ENCODE data around the gene ANKRD63. TPM values are rescaled to one million over a fixed set of nuclear protein-coding genes. Genes with fewer than 3 reads are reported as not detected.

Gene ANKRD63
- total and polyA plus RNA-seq, 4 experiments from 2014 or later: not detected

- intact Hi-C loops (cut with micrococcal nuclease): no loop called here
- ChIA-PET CTCF (ENCODE audit: partially characterized antibody) (interaction anchor here (1.6 to 7.1 kb wide), 3 partner anchors 23 to 51 kb away, joined by 7 to 57 read pairs (median 39); partner anchors contain the start of gene PLCB2), POLR2A (ENCODE audit: partially characterized antibody) (interaction anchor here (1.0 to 1.6 kb wide), 3 partner anchors 10 to 22 kb away, joined by 3 to 7 read pairs (median 4); partner anchors contain the start of gene PLCB2)
These were observed 3.9 kb upstream of the ANKRD63 start for GRCh38 chr15:40286794-40287193.

GRCh38 chr15:40286061-40286532 is 3.2 kb upstream of the ANKRD63 start:
- H3K4me3 ChIP-seq (ENCODE audit: low read length in 2 of 2): no peak overlapping the region
- POLR2A ChIA-PET (ENCODE audit: partially characterized antibody): interaction anchor here (5.3 kb wide), 1 partner anchor 22 kb away, joined by 67 read pairs; the partner anchor contains the start of gene PLCB2
- H3K27me3 ChIP-seq (ENCODE audit: insufficient read depth, low read length): peaks cover under 1% of the 10 kb centered on the region
- H3K4me1 ChIP-seq (ENCODE audit: insufficient read depth, low read length): peaks cover 8% of the 10 kb centered on the region
- no peak for DNase-seq
- Mint-ChIP-seq H3K36me3 (peaks cover 10 to 25% of the 10 kb centered on the region in 2 donors), H3K4me1 (peaks cover 0 to 6% (median 0%) of the 10 kb centered on the region in 4 donors), H3K27ac (no peak overlapping the region), H3K9me3 (peaks cover 0 to 2% (median 0%) of the 10 kb centered on the region in 8 donors), H3K27me3 (peaks cover 1 to 2% of the 10 kb centered on the region in 2 donors), H3K4me3 (no peak overlapping the region)
- H3K9me3 ChIP-seq (ENCODE audit: control insufficient read depth in 1 of 2, low read length in 2 of 2): no peaks in the 10 kb centered on the region
- H3K36me3 ChIP-seq (ENCODE audit: insufficient read depth, low read length): peaks cover 9% of the 10 kb centered on the region
- intact Hi-C loops (cut with micrococcal nuclease): no loop called here
- H3K27ac ChIP-seq (ENCODE audit: low read depth, low read length): no peak overlapping the region
- CTCF ChIA-PET (ENCODE audit: partially characterized antibody): interaction anchor here (1.0 to 5.2 kb wide), 5 partner anchors 12 to 126 kb away, joined by 3 to 94 read pairs (median 11); partner anchors contain the start of gene PLCB2

More at GRCh38 chr15:40286794-40287193, 3.9 kb upstream of the ANKRD63 start:
- H3K4me3 ChIP-seq (ENCODE audit: low read length in 2 of 2): no peak overlapping the region
- no peaks in the 10 kb centered on the region for H3K27me3 ChIP-seq (ENCODE audit: insufficient read depth, low read length)
- DNase-seq: no peak
- Mint-ChIP-seq H3K9me3 (peaks cover 0 to 2% (median 0%) of the 10 kb centered on the region in 8 donors), H3K36me3 (peaks cover 10 to 25% of the 10 kb centered on the region in 2 donors), H3K27ac (no peak overlapping the region), H3K27me3 (no peaks in the 10 kb centered on the region), H3K4me1 (peaks cover 0 to 5% (median 0%) of the 10 kb centered on the region in 4 donors), H3K4me3 (no peak overlapping the region)
- H3K4me1 ChIP-seq (ENCODE audit: insufficient read depth, low read length): peaks cover 8% of the 10 kb centered on the region
- H3K27ac ChIP-seq (ENCODE audit: low read depth, low read length): no peak overlapping the region
- no peaks in the 10 kb centered on the region for H3K9me3 ChIP-seq (ENCODE audit: control insufficient read depth in 1 of 2, low read length in 2 of 2)
- peaks cover 10% of the 10 kb centered on the region for H3K36me3 ChIP-seq (ENCODE audit: insufficient read depth, low read length)

- Mint-ChIP-seq H3K9me3 (peaks cover 0 to 2% (median 0%) of the 10 kb centered on the region in 8 donors), H3K27ac (peak overlapping the region in 2 of 7 donors; percentile 21 to 42), H3K4me1 (peaks cover 0 to 9% (median 0%) of the 10 kb centered on the region in 4 donors), H3K36me3 (peaks cover 10 to 25% of the 10 kb centered on the region in 2 donors), H3K4me3 (peak overlapping the region in 1 of 8 donors; percentile 49), H3K27me3 (peaks cover 4% of the 10 kb centered on the region in 2 donors)
- Histone ChIP-seq H3K27ac (ENCODE audit: low read depth, low read length) (no peak overlapping the region), H3K27me3 (ENCODE audit: insufficient read depth, low read length) (peaks cover 6% of the 10 kb centered on the region), H3K4me1 (ENCODE audit: insufficient read depth, low read length) (peaks cover 8% of the 10 kb centered on the region), H3K9me3 (ENCODE audit: control insufficient read depth in 1 of 2, low read length in 2 of 2) (no peaks in the 10 kb centered on the region), H3K4me3 (ENCODE audit: low read length in 2 of 2) (no peak overlapping the region), H3K36me3 (ENCODE audit: insufficient read depth, low read length) (peaks cover 9% of the 10 kb centered on the region)
- ChIA-PET CTCF (ENCODE audit: partially characterized antibody) (interaction anchor here (1.0 to 5.2 kb wide), 5 partner anchors 11 to 125 kb away, joined by 3 to 94 read pairs (median 11); partner anchors contain the start of gene PLCB2), POLR2A (ENCODE audit: partially characterized antibody) (interaction anchor here (5.3 kb wide), 1 partner anchor 22 kb away, joined by 67 read pairs; the partner anchor contains the start of gene PLCB2)
- no peak for DNase-seq
- intact Hi-C loops (cut with micrococcal nuclease): no loop called here
These were observed 2.7 kb upstream of the ANKRD63 start for GRCh38 chr15:40285554-40286011.

GRCh38 chr15:40285151-40285550 is 2.3 kb upstream of the ANKRD63 start:
- H3K27me3 Mint-ChIP-seq: peaks cover 8% of the 10 kb centered on the region in 2 donors
- peak overlapping the region in 2 of 8 donors; percentile 9 to 20 for H3K4me3 Mint-ChIP-seq
- Histone ChIP-seq H3K4me3 (ENCODE audit: low read length in 2 of 2) (no peak overlapping the region), H3K36me3 (ENCODE audit: insufficient read depth, low read length) (peaks cover 6% of the 10 kb centered on the region), H3K27me3 (ENCODE audit: insufficient read depth, low read length) (peaks cover 6% of the 10 kb centered on the region), H3K9me3 (ENCODE audit: control insufficient read depth in 1 of 2, low read length in 2 of 2) (no peaks in the 10 kb centered on the region), H3K4me1 (ENCODE audit: insufficient read depth, low read length) (peaks cover 8% of the 10 kb centered on the region), H3K27ac (ENCODE audit: low read depth, low read length) (no peak overlapping the region)
- H3K4me1 Mint-ChIP-seq: peaks cover 0 to 9% (median 0%) of the 10 kb centered on the region in 4 donors
- peaks cover 0 to 2% (median 0%) of the 10 kb centered on the region in 8 donors for H3K9me3 Mint-ChIP-seq
- ChIA-PET CTCF (ENCODE audit: partially characterized antibody) (interaction anchor here (1.0 to 5.2 kb wide), 5 partner anchors 11 to 125 kb away, joined by 3 to 94 read pairs (median 11); partner anchors contain the start of gene PLCB2), POLR2A (ENCODE audit: partially characterized antibody) (interaction anchor here (5.3 kb wide), 1 partner anchor 23 kb away, joined by 67 read pairs; the partner anchor contains the start of gene PLCB2)
- intact Hi-C loops (cut with micrococcal nuclease): no loop called here
- no peak overlapping the region for H3K27ac Mint-ChIP-seq
- H3K36me3 Mint-ChIP-seq: peaks cover 7 to 20% of the 10 kb centered on the region in 2 donors
- DNase-seq: no peak

GRCh38 chr15:40283615-40284300 is 894 bp upstream of the ANKRD63 start:
- no peak overlapping the region for H3K4me3 ChIP-seq (ENCODE audit: low read length in 2 of 2)
- no peak for DNase-seq
- Mint-ChIP-seq H3K36me3 (peaks cover 0 to 10% of the 10 kb centered on the region in 2 donors), H3K27ac (no peak overlapping the region), H3K9me3 (peaks cover 0 to 2% (median 0%) of the 10 kb centered on the region in 8 donors), H3K27me3 (peaks cover 11 to 14% of the 10 kb centered on the region in 2 donors), H3K4me3 (peak overlapping the region in 5 of 8 donors; percentile 20 to 57 (median 21)), H3K4me1 (peaks cover 2 to 9% (median 4%) of the 10 kb centered on the region in 4 donors)
- H3K36me3 ChIP-seq (ENCODE audit: insufficient read depth, low read length): no peaks in the 10 kb centered on the region
- no peaks in the 10 kb centered on the region for H3K9me3 ChIP-seq (ENCODE audit: control insufficient read depth in 1 of 2, low read length in 2 of 2)
- H3K27me3 ChIP-seq (ENCODE audit: insufficient read depth, low read length): peaks cover 6% of the 10 kb centered on the region
- ChIA-PET POLR2A (ENCODE audit: partially characterized antibody) (interaction anchor here (1.1 to 5.3 kb wide), 4 partner anchors 9 to 29 kb away, joined by 3 to 67 read pairs (median 4); partner anchors contain the start of gene PLCB2), CTCF (ENCODE audit: partially characterized antibody) (interaction anchor here (0.8 to 5.2 kb wide), 7 partner anchors 9 to 142 kb away, joined by 3 to 94 read pairs (median 4); partner anchors contain the start of gene PLCB2)
- peaks cover 13% of the 10 kb centered on the region for H3K4me1 ChIP-seq (ENCODE audit: insufficient read depth, low read length)
- no peak overlapping the region for H3K27ac ChIP-seq (ENCODE audit: low read depth, low read length)
- intact Hi-C loops (cut with micrococcal nuclease): loop anchor here (1.0 to 5.0 kb wide), 2 partner anchors 24 to 39 kb away; partner anchors contain the start of genes INAFM2 and PLCB2

- peaks cover 0 to 2% (median 0%) of the 10 kb centered on the region in 8 donors for H3K9me3 Mint-ChIP-seq
- CTCF ChIA-PET (ENCODE audit: partially characterized antibody): interaction anchor here (0.8 to 5.2 kb wide), 4 partner anchors 27 to 161 kb away, joined by 3 to 94 read pairs (median 22); partner anchors contain the start of gene PLCB2
- DNase-seq: peak; percentile 42 to 62 (median 53)
- no peaks in the 10 kb centered on the region for H3K9me3 ChIP-seq (ENCODE audit: control insufficient read depth in 1 of 2, low read length in 2 of 2)
- H3K36me3 ChIP-seq (ENCODE audit: insufficient read depth, low read length): no peaks in the 10 kb centered on the region
- peaks cover 2 to 9% (median 4%) of the 10 kb centered on the region in 4 donors for H3K4me1 Mint-ChIP-seq
- peaks cover 0 to 3% of the 10 kb centered on the region in 2 donors for H3K36me3 Mint-ChIP-seq
- peaks cover 11 to 22% of the 10 kb centered on the region in 2 donors for H3K27me3 Mint-ChIP-seq
- POLR2A ChIA-PET (ENCODE audit: partially characterized antibody): interaction anchor here (1.4 to 5.3 kb wide), 3 partner anchors 10 to 30 kb away, joined by 3 to 67 read pairs (median 5); partner anchors contain the start of gene PLCB2
- peaks cover 6% of the 10 kb centered on the region for H3K27me3 ChIP-seq (ENCODE audit: insufficient read depth, low read length)
- no peak overlapping the region for H3K27ac ChIP-seq (ENCODE audit: low read depth, low read length)
- peak overlapping the region in 1 of 2 donors; percentile 57 for H3K4me3 ChIP-seq (ENCODE audit: low read length in 2 of 2)
- H3K27ac Mint-ChIP-seq: no peak overlapping the region
- H3K4me1 ChIP-seq (ENCODE audit: insufficient read depth, low read length): peaks cover 13% of the 10 kb centered on the region
- intact Hi-C loops (cut with micrococcal nuclease): loop anchor here (5.0 kb wide), 1 partner anchor 40 kb away; the partner anchor contains the start of gene INAFM2
- peak overlapping the region; percentile 36 to 78 (median 58) for H3K4me3 Mint-ChIP-seq
These were observed 556 bp downstream of the ANKRD63 start for GRCh38 chr15:40282147-40282868.
